NT2/D1 (cell line): ENCODE measurements around the gene GPHN.

Source experiments
- DNase-seq: peaks from one replicate; pipeline ENCODE4 v3.0.0-alpha.2; 2011; ENCODE audit warnings: low read depth, low spot score
- H3K27me3 ChIP-seq: 2 replicates; pipeline ENCODE4 v1.6.0; 2011; ENCODE audit warnings: mild to moderate bottlenecking; ENCODE audit not compliant: insufficient read length, insufficient read depth
- H3K36me3 ChIP-seq: 2 replicates; pipeline ENCODE4 v1.6.1; 2011; ENCODE audit warnings: mild to moderate bottlenecking, low read length, mixed read lengths; ENCODE audit not compliant: insufficient read depth, insufficient read length
- H3K4me1 ChIP-seq: 2 replicates; pipeline ENCODE4 v1.5.1; 2011; ENCODE audit not compliant: insufficient read depth, insufficient read length
- H3K4me3 ChIP-seq: 2 replicates; pipeline ENCODE4 v1.5.1; 2011; ENCODE audit warnings: low read depth; ENCODE audit not compliant: insufficient read length
- H3K9ac ChIP-seq: 2 replicates; pipeline ENCODE4 v1.6.0; 2011; ENCODE audit warnings: low read depth; ENCODE audit not compliant: insufficient read length
- H3K9me3 ChIP-seq: 2 replicates; pipeline ENCODE4 v1.5.1; 2011; ENCODE audit warnings: mild to moderate bottlenecking, low read length; ENCODE audit not compliant: insufficient read depth
- SUZ12 ChIP-seq: IDR thresholded peaks from 2 replicates; pipeline ENCODE4 v1.6.1; 2011; ENCODE audit not compliant: insufficient read length, insufficient read depth; ENCODE audit errors: extremely low read depth
- YY1 ChIP-seq: IDR thresholded peaks from 2 replicates; pipeline ENCODE4 v1.6.1; 2011; ENCODE audit not compliant: insufficient read length, insufficient read depth
- ZNF274 ChIP-seq: IDR thresholded peaks from 2 replicates; pipeline ENCODE4 v1.6.1; 2011; ENCODE audit warnings: mild to moderate bottlenecking, low read depth, low read length

Gene GPHN

GRCh38 chr14:66850258-66850888 lies 342.4 kb downstream of the GPHN start:
- H3K27me3 ChIP-seq, result no peaks in the 10 kb centered on the region
- no peak overlapping the region for H3K9ac ChIP-seq
- DNase-seq, result no peak
- no peaks in the 10 kb centered on the region for H3K36me3 ChIP-seq
- no peaks in the 10 kb centered on the region for H3K4me1 ChIP-seq
- TF ChIP-seq ZNF274 (no peak), SUZ12 (no peak), YY1 (no peak)
- no peak overlapping the region for H3K4me3 ChIP-seq
- no peaks in the 10 kb centered on the region for H3K9me3 ChIP-seq

- no peaks in the 10 kb centered on the region for H3K4me1 ChIP-seq
- TF ChIP-seq SUZ12 (no peak), YY1 (no peak), ZNF274 (no peak)
- H3K9ac ChIP-seq, result no peak overlapping the region
Measured at GRCh38 chr14:66853311-66853710, 345.4 kb downstream of the GPHN start.

GRCh38 chr14:66857867-66858266 lies 349.9 kb downstream of the GPHN start:
- no peak for DNase-seq
- H3K4me3 ChIP-seq, result no peak overlapping the region

More at GRCh38 chr14:66853311-66853710, 345.4 kb downstream of the GPHN start:
- H3K4me3 ChIP-seq, result no peak overlapping the region
- H3K9me3 ChIP-seq, result no peaks in the 10 kb centered on the region
- H3K36me3 ChIP-seq, result no peaks in the 10 kb centered on the region
- H3K27me3 ChIP-seq, result no peaks in the 10 kb centered on the region
- no peak for DNase-seq

GRCh38 chr14:66859063-66859671 lies 351.2 kb downstream of the GPHN start:
- Histone ChIP-seq H3K27me3 (no peaks in the 10 kb centered on the region), H3K4me1 (no peaks in the 10 kb centered on the region), H3K9ac (no peak overlapping the region), H3K9me3 (no peaks in the 10 kb centered on the region), H3K36me3 (no peaks in the 10 kb centered on the region), H3K4me3 (no peak overlapping the region)
- no peak for DNase-seq
- TF ChIP-seq ZNF274, result no peak
- TF ChIP-seq SUZ12, result no peak

More at GRCh38 chr14:66857867-66858266, 349.9 kb downstream of the GPHN start:
- Histone ChIP-seq H3K9me3 (no peaks in the 10 kb centered on the region), H3K9ac (no peak overlapping the region), H3K36me3 (no peaks in the 10 kb centered on the region), H3K27me3 (no peaks in the 10 kb centered on the region), H3K4me1 (no peaks in the 10 kb centered on the region)
- TF ChIP-seq SUZ12 (no peak), YY1 (no peak), ZNF274 (no peak)

GRCh38 chr14:66881596-66881995 lies 373.6 kb downstream of the GPHN start:
- no peak for DNase-seq
- Histone ChIP-seq H3K9me3 (no peaks in the 10 kb centered on the region), H3K27me3 (no peaks in the 10 kb centered on the region), H3K9ac (no peak overlapping the region), H3K36me3 (no peaks in the 10 kb centered on the region), H3K4me1 (no peaks in the 10 kb centered on the region), H3K4me3 (no peak overlapping the region)
- TF ChIP-seq SUZ12 (no peak), YY1 (no peak), ZNF274 (no peak)

- H3K27me3 ChIP-seq, result no peaks in the 10 kb centered on the region
- no peak for DNase-seq
- H3K36me3 ChIP-seq, result no peaks in the 10 kb centered on the region
Measured at GRCh38 chr14:66884149-66884548, 376.2 kb downstream of the GPHN start.

GRCh38 chr14:66900719-66901118 lies 392.8 kb downstream of the GPHN start:
- no peaks in the 10 kb centered on the region for H3K36me3 ChIP-seq
- no peak for DNase-seq
- H3K9ac ChIP-seq, result no peak overlapping the region
- no peaks in the 10 kb centered on the region for H3K9me3 ChIP-seq
- no peaks in the 10 kb centered on the region for H3K4me1 ChIP-seq
- H3K27me3 ChIP-seq, result no peaks in the 10 kb centered on the region
- H3K4me3 ChIP-seq, result no peak overlapping the region
- TF ChIP-seq ZNF274, result no peak
- no peak for TF ChIP-seq YY1
- no peak for TF ChIP-seq SUZ12

More at GRCh38 chr14:66884149-66884548, 376.2 kb downstream of the GPHN start:
- Histone ChIP-seq H3K4me3 (no peak overlapping the region), H3K9me3 (no peaks in the 10 kb centered on the region), H3K4me1 (no peaks in the 10 kb centered on the region), H3K9ac (no peak overlapping the region)
- TF ChIP-seq SUZ12 (no peak), ZNF274 (no peak), YY1 (no peak)
